ENCODE measurements around the gene DNAH10.

GRCh38 chr12:123854918-123855317, 92.8 kb downstream of the DNAH10 start:
- TF ChIP-seq CTCF (IDR thresholded peaks at IDR 0.05; ENCODE audit: low read depth, low read length), result no peak
- TF ChIP-seq POLR2A (IDR thresholded peaks at IDR 0.05; ENCODE audit: extremely low read depth, insufficient read length), result no peak
- TF ChIP-seq MAX (IDR thresholded peaks at IDR 0.05; ENCODE audit: low read depth, low read length), result no peak

Measured in NB4 (cell line).